Measurements from ENCODE around the gene DENND4B.

DNA sequence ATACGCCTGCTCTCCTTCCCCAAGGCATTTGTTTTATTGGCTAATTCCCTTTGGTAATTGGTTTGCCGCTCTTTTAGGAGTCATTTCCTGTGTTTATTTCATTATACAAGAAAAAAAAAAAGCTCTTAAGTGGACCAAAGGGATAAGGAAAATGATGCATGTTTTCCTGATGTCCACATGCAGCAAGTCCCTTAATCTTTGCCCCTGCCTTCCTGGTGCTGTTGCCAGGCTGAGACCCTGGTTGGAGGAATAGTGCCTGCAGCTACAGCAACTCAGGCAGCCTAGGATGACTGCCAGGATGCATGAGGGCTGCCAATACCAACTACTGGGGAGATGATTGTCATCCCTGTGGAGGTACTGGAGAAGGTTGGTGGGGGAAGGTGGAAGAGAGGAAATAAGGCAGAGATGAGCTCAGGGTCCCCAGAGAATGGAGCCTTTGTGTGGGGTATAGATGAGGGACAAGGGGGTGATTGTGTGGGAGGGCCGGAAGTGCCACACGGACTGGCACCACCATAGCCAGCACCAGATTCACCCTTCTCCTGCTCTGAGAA is 17.7 kb downstream of the DENND4B start:
- TF ChIP-seq, protein P1, sequence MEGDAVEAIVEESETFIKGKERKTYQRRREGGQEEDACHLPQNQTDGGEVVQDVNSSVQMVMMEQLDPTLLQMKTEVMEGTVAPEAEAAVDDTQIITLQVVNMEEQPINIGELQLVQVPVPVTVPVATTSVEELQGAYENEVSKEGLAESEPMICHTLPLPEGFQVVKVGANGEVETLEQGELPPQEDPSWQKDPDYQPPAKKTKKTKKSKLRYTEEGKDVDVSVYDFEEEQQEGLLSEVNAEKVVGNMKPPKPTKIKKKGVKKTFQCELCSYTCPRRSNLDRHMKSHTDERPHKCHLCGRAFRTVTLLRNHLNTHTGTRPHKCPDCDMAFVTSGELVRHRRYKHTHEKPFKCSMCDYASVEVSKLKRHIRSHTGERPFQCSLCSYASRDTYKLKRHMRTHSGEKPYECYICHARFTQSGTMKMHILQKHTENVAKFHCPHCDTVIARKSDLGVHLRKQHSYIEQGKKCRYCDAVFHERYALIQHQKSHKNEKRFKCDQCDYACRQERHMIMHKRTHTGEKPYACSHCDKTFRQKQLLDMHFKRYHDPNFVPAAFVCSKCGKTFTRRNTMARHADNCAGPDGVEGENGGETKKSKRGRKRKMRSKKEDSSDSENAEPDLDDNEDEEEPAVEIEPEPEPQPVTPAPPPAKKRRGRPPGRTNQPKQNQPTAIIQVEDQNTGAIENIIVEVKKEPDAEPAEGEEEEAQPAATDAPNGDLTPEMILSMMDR (conservative IDR thresholded peaks at IDR 0.05), result no peak
- TF ChIP-seq EZH2 (IDR thresholded peaks at IDR 0.05; ENCODE audit: low read depth), result no peak
